NK-92 (cell line): Measurements from ENCODE around the gene TIMM22.
"Not testable (repeated sequence)": the region's sequence is repeated elsewhere in the genome, so short reads cannot be mapped to it uniquely, and the experiment has no call there.

Experiments used
- DNase-seq: peaks from one replicate; lab custom pipeline; 2025; ENCODE audit not compliant: unreplicated experiment; lab: John Stamatoyannopoulos, UW

TIMM22 gene

GRCh38 chr17:996554-997344 lies at the start of gene TIMM22:
Gene TIMM22, plus strand, starts transcription at chr17:997129. Its CDS starts 14 bp downstream, at chr17:997143.
- peak; percentile 56 for DNase-seq

GRCh38 chr17:948284-948852 lies 48.6 kb upstream of the TIMM22 start:
- DNase-seq, result no peak

- DNase-seq, result no peak
Observed at GRCh38 chr17:949623-950303, 47.2 kb upstream of the TIMM22 start.

GRCh38 chr17:951325-952132 lies 45.4 kb upstream of the TIMM22 start:
- DNase-seq, result no peak

GRCh38 chr17:952592-952991 lies 44.3 kb upstream of the TIMM22 start:
- DNase-seq, result not testable (repeated sequence)

GRCh38 chr17:953767-954166 lies 43.2 kb upstream of the TIMM22 start:
- no peak for DNase-seq

GRCh38 chr17:954431-955164 lies 42.3 kb upstream of the TIMM22 start:
- no peak for DNase-seq

- DNase-seq, result no peak
Observed at GRCh38 chr17:956905-957304, 40.0 kb upstream of the TIMM22 start.

- no peak for DNase-seq
Observed at GRCh38 chr17:957856-958421, 39.0 kb upstream of the TIMM22 start.

GRCh38 chr17:958712-959451 lies 38.0 kb upstream of the TIMM22 start:
- no peak for DNase-seq

GRCh38 chr17:962166-962565 lies 34.8 kb upstream of the TIMM22 start:
- DNase-seq, result no peak

- no peak for DNase-seq
Observed at GRCh38 chr17:962670-963069, 34.3 kb upstream of the TIMM22 start.

GRCh38 chr17:964876-965275 lies 32.1 kb upstream of the TIMM22 start:
- no peak for DNase-seq

- no peak for DNase-seq
Observed at GRCh38 chr17:965311-965989, 31.5 kb upstream of the TIMM22 start.

- DNase-seq, result no peak
Observed at GRCh38 chr17:967122-967521, 29.8 kb upstream of the TIMM22 start.

GRCh38 chr17:968812-969730 lies 27.9 kb upstream of the TIMM22 start:
- no peak for DNase-seq

GRCh38 chr17:969811-970355 lies 27.0 kb upstream of the TIMM22 start:
- DNase-seq, result no peak

GRCh38 chr17:970364-970763 lies 26.6 kb upstream of the TIMM22 start:
- no peak for DNase-seq
